MV-4-11 (cell line): ENCODE results near the gene EFR3B.
"Not testable (repeated sequence)": the region's sequence is repeated elsewhere in the genome, so short reads cannot be mapped to it uniquely, and the experiment has no call there.

Experiments
- DNase-seq: peaks from one replicate; lab custom pipeline; 2025; lab: John Stamatoyannopoulos, UW

Gene EFR3B

DNA sequence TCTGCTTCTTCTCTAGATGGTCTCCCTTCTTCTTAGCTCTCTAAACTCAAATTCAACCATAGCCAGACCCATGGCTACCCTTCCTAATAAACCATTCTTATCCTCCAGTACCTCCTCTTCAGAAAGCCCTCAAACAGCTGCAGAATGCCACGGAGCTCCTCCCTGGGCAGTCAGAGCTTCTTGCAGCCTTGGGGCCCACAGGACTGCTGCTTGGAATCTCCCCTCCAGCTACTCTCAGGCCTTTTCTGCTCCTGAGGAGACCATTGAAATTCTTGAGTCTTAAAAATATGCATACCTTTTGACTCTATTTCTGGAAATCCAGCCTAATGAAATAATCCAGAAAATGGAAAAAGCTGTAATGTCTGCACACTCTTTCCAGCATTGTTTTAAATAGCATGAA, 30.7 kb downstream of the EFR3B start:
- DNase-seq = no peak

DNA sequence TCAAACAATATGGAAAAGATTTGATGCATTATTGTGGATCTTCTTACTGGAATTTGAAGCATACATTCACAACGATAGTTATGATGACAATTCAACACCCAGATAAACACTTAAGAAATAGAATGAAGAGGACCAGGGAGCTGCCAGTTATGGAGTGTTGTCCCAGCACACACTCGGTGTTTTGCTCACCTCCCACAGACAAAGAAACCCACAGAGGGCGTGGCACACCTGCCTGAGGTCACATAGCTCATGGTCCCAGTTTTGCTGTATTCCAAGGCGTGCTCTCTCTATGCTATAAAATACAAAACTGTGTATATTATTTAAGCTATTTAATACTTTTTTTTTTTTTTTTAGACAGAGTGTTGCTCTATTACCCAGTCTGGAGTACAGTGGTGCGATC, 31.1 kb downstream of the EFR3B start:
- no peak for DNase-seq

DNA sequence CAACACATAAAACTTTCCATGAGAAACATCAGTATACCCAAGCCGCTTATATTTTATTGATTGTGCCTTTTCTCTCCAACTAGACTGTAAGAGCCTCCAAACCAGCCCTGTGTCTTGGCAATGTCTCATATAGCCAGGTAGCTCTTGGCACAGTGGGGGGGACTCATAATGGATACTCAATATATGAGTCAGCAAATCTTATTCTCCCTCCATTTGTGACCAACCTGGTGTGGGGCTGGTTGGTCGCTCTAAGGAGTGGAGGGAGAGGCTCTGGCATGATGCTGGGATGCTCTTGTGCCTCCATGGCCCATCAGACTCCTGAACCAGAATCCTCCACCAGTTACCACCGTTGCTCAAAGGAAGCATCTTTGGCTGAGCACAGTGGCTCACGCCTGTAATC, 32.0 kb downstream of the EFR3B start:
- DNase-seq = no peak

DNA sequence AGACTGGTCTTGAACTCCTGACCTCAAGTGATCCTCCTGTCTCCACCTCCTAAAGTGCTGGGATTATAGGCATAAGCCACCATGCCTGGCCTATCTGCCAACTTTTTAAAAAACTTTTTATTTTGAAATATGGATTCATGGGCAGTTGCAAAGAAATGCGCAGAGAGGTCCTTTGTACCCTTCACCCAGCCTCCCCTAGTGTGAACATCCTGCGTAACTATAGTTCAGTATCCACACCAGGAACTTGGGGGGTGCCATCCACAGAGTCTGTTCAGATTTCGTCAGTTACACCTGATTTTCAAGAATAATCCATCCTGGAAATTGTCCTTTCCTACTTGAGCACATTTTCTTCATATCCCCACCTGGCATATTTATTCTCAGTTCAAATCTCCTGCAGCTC, 33.0 kb downstream of the EFR3B start:
- no peak for DNase-seq

DNA sequence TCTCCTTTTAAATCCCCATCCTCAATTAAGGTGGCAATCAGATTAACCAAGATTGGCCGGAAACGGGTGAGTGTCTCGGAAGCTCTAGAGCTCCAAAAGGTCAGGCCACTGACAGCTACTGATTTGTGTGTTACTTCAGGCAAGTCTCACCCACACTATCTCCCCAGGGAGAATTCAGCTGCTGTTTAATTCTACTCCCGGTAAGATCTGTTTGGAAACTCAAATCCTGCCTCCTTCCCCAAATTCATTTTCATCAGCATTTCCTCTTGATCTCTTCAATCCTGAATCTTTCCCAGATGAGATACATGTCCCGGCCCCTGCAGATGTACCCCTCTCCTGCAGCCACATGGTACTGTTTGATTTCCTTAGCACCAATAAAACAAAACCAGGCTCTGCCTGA, 34.9 kb downstream of the EFR3B start:
- no peak for DNase-seq

DNA sequence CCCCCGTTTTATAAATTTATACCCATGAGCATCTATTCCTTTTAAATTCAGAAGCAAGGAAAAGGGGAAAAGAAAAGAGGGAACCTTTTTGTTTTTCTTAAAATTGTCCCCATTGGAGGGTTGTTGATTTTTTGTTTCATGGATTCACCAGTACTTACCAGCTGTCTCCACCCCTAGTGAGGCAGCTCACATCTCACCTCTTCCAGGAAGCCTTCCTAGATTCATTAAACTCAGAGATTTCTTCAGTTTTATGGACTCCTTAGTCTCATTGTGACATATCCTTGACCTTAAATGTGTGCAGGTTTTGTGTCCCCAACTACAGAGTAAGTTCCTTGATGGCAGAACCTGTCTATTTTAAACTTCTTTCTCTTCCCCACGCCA, 35.9 kb downstream of the EFR3B start:
- no peak for DNase-seq

DNA sequence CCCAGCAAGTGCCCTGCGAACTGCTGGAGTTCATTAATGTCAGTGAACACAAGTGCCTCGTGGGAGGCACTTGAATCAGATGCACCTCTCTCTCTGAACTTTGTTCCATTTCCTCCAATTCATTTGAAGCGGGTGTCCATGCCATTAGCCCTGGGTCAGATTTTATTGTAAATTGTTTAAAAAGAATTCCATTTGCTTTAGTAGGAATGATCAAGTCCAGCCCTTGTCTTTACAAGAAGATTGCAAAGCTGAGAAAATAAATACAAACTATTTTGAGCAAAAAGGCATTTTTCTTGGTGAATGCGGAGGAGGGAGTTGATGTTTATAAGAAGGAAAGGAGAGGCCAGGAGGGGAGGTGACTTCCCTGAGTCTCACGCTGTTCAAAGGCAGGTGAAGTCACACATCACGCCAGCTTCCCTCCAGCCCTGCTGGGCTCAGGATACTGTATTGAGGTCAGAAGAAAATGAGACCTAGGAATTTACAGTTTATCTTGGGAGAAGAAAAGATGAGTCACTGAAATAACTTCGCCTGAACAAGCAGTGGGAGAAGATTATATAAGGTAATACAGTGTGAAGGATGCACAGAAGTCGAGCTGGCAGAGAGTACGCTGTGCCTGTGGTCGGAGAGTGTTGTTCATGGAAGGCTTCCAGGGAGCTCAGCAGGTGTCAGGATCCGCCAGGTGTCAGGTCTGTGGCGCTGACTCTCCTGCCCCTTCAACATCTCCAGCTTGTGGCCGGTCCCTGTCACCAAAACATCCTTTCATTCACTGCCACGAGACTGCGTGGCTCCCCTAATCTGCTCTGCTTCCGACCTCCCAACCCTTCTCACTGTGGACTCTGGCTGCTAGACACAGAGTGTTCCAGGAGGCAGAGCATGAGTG, 36.5 kb downstream of the EFR3B start:
- DNase-seq = no peak

DNA sequence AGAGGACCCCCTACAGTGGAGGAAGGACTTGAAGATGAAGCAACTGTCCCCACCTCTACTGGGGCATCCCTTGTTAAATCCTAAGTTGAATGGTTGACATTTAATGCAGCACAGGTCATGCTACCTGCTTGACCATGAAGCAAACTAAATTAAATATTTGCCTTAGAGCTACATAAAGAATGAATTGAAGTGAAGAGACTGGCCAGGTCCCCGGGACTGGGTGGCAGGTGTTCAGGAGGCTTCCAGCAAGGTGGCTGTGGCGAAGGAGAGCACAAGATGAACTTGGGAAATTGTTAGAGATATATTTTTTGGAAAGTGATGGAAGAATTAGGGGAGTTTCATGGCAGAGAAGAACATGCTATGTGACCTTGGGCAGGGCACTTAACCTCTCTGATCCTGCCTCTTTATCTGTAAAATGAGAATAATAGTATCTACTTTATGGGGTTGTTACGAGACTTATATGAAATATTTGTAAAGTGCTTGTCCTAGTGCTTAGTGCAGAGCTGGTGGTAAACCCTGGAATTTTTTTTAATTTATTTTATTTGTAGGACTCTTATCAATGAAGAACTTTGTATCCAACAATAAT, 37.3 kb downstream of the EFR3B start:
- no peak for DNase-seq

DNA sequence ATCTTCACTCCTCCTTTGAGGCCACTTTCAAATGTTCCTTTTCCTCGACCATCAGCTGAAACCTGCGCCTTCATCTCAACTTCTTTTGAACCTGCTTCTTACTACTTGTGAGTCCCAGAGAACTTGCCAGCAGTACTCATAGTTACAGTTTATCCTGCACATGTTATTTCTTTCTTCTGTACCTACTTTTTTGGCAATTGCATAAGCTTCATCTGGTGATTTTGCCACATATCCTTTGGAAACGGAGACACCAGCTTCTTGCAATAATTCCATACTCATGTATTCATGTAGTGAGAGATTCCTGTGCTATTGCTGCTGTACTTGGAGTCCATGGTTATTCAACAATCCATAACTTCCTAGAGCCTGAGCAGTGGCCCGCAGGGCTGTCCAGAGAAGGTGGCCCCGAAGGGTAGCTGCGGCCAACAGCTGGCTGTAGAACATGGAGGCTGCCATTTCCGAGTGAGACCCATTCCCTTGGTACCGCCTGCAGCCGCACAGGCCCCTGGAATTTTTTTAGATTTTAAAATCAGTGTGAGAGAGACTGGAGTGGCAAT, 39.4 kb downstream of the EFR3B start:
- DNase-seq = no peak

DNA sequence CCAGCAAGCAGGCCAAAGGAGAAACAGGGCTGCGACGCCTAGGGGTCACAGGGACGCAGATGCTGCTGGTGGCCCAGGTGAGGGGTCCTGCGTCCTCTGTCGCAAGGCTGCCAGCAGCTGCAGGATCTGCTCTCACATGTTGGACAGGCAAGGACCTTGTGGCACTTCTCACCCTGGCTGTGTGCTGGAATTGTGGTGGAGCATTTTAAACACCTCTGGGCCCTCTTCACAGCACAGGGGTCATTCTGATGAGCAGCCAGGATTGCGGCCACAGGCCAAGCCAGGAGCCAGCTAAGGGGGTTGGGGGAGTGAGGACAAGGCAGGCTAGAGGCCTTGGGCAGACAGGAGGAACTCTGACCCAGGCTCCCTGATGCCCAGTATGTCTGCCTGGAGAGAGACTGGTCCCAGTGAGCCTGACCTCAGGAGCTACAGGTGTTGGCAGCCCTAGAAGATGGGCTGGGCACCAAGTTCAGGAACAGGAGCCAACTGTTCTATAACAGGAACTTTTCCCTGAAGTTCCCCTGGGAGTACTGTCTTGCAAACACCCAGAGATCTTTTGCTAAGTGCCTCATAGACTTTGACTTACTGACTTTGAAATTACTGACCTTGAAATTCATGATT, 40.2 kb downstream of the EFR3B start:
- no peak for DNase-seq

DNA sequence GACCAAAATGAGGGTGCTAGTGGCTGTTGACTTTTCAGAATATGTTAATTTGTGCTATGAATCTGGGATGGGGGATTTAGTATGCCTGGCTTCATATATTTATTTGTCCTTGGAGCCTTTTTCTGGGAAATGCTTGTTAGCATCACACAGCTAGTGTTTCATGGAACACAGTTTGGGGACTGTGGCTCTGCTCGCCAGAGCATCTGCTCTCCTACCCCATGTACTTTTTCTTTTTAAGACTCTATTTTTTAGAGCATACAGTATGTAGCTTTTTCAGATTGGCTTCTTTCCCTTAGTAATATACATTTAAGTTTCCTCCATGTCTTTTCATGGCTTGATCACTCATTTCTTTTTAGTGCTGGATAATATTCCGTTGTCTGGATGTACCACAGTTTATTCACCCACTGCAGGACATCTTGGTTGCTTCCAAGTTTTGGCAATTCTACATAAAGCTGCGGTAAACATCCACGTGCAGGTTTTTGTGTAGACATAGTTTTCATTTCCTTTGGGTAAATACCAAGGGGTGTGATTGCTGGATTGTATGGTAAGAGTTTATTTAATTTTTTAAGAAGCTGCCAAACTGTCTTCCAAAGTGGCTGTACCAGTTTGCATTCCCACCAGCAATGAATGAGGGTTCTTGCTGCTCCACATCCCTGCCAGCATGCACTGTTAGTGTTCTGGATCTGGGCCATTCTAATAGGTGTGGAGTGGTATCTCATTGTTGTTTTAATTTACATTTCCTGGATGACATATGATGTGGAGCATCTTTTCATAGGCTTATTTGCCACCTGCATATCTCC, 44.1 kb downstream of the EFR3B start:
- no peak for DNase-seq

DNA sequence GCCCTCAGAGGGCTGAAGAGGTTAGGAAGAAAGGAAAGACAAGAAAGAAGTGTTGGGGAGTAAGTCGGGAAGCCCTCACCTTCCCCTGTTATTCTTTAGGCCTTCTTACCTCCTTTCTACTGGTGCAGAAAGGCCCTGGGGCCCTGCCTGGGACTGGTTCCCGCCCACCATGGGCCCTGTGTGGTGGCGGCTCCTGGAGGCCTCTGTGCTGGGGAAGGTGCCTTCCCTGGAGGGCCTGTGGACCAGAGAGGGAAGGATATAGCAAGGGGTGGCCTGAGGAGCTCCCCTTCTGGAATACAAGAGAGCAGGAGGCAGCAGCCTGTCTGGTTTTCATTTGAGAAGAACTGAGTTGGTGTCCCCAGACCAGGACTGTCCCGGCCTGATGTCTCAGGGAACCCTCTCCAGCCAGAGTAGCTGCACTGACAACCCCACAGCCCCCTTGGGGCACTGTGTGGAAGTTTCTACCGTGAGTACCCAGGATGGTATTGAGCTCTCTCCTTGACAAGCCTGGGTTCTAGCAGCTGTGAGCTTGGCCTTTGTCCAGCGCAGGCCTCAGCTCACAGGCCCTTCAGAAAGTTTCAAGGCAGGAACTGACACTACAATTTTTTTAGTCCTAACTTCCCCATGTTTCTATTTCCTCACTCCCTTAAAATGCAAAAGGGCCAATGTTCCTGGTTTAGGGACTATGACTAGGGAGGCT, 47.1 kb downstream of the EFR3B start:
- DNase-seq = no peak

DNA sequence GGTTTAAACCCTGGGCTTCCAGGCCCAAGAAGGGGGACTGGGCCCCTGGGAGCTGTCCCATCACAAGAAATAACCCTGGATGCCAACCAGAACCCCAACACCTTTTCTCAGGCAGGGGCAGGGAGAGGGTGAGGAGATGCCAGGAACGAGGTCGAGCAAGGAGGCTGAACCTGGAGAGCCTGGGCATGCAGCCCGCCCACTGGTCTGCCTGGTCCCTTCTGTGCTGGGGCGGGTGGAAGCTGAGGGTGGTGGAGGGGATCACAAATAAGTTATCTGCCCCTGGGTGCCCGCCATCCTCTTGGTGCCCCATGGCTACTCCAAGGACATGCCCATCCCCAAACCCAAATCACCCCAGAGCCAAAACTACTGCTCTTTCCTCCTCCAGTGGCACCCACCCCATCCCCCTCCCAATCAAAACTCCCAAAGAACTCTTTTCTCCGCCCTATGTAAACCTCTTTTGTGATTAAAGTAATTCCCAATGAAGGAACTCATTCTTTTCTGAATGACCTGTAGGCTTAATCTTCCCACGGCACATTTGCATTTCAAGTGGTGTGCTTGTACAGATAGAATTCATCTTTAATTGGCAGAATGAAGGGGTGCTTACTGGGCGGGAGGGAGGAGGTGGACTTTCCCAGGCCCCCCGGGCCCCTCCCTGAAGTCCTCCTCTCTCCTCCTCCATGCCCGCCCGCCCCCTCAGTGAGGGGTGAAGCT, 47.9 kb downstream of the EFR3B start:
- no peak for DNase-seq

DNA sequence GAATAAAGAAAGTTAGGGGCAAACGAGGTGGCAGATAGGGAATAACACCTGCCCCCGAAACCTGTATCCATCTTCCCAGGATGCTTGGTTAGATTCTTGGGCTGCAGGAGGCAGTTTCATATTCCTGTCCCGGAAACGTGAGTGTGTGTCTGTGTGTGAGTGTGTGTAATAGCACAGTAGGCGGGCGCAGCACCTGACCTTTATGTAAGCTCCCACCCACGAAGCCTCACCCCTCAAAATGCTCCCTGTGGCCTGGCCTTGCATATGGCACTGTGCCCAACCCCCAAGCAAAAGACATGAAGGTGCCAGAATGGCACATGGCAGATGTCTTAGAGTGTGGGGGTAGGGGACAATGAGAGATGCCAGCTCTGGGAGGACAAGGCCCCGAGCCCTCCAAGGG, 48.9 kb downstream of the EFR3B start:
- DNase-seq = no peak

DNA sequence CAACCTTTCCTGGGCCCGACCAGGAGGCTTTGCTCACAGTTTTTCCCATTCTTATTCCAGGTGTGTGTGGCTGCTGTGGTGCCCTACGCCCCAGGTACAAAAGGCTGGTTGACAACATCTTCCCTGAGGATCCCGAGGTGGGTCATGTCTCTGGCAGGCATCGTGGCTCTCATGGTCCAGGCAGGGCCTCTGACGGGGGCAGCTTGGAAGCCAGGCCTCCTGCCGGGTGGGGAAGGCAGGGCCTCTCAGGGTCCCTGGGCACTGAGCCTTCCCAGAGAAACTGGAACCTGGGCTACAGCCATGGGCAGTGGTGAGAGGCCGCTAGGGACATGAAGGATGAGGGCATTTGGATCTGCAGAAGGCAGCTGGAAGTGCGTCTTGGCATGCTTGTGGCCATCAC, 49.4 kb downstream of the EFR3B start:
- DNase-seq = no peak

DNA sequence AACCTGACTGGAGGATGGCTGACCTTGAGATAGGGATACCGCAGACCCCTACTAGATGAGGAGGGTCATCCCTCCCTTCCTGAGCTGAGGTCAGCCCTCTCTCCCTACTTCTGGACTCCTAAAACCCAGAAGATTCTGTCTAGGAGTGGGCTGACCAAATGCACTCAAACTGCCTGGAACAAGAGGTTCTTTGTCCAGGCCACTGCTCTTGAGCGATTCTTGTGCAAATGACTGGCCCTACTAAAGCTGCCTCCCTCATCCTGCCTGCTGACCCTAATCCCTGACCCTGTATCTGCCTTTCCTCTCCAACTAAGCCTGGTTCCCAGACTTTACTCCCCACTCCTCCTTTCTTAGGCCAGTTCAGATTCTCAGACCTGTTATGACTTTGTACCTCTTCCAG, 56.2 kb downstream of the EFR3B start:
- DNase-seq = no peak

DNA sequence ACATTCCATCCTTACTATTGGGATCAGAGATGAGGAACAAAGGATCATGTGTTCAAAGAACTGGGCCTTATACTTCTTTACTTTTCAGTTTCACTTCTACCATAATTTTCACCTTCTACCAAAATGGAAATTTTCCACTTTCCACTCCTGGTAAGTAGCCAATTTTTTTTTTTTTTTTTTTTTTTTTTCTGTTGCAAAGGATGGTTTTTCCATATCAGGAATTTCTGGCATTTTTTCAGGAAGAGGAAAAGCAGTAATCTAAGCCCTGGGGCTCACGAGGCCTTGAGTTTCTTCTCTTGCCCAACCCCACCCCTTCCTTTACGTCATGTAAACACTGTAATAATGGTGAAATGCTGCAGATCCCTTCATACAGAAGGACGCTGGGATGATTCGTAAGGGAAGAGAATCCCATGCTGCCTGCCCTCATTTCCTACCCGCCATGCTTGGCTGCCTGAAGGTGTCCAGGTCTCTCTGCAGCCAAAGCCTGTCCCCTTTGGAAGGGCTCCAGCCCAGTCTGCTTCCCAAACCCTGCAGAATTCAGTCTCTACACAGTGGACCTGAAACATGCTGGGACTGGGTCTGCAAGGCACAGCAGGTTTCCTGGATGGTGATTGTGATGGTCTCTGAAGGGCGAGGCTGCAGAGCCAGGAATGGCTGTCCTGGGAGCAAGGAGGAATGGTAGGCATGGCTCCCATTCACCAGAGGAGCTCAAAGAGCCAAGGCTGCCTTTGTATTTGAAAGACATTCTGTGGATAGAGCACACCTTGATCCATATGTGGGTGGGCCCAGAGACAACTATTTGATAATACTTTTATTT, 57.0 kb downstream of the EFR3B start:
- no peak for DNase-seq

DNA sequence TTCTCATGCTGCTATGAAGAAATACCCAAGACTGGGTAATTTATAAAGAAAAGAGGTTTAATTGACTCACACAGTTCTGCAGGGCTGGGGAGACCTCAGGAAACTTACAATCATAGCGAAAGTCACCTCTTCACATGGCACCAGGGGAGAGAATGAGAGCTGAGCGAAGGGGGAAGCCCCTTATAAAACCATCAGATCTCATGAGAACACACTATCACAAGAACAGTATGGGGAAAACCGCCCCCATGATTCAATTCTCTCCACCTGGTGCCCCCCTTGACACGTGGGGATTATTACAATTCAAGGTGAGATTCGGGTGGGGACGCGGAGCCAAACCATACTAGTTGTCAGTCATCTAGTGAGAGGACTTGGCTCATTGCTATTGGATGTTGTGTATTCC, 60.5 kb downstream of the EFR3B start:
- DNase-seq = not testable (repeated sequence)

DNA sequence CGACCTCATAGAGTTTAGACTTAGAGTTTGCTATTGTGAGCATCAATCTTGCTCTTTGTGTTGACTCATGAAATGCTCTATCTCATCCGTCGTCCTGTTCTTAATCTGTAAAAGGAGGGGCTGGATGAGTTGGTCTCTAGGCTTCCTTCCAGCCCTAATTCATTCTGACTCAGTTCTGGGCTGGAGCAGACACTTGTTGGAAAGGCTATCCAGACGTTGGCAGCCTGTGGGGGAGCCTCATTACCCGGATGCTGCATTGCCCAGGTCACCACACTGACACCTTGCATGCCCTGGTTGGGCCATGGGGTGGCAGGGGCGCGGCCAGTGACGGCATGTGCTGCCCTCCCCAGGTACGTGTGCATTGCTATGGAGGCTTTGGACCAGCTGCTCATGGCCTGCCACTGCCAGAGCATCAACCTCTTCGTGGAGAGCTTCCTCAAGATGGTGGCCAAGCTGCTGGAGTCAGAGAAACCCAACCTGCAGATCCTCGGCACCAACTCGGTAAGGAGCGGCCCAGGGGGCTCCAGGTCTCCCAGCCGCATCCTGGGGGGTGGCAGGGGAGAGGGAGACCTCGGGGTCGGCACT, 61.5 kb downstream of the EFR3B start:
- DNase-seq = no peak

DNA sequence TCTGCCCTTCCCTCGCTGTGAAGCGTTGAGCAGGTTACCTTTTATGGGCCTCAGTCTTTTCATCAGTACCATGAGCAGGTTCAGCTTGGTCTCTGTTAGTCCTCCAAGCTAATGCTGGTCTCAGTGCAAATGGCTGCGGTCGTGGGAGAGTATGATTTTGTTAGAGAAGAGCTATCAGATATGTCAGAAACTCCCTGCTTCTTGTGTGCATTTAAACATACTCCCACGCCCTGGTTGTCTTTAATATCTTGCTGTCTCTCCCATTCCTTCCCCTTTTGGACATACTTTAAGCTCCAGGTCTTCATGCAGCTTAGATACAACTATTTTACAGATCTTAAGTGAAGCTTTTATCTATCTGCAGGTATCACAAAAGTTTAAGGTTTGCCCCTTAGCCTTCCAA, 62.9 kb downstream of the EFR3B start:
- DNase-seq = no peak
